H1 (cell line): ENCODE data around the gene AMPH. TPM values are rescaled to one million over a fixed set of nuclear protein-coding genes. Genes with fewer than 3 reads are reported as not detected.

Source experiments
- CTCF ChIA-PET: fragments of 300-600 bp; sonication (Branson Sonifier 250); formaldehyde crosslinking; loops from one replicate; lab custom pipeline; 2021; ENCODE audit not compliant: partially characterized antibody; lab: Charles Lee
- POLR2A ChIA-PET: fragments of 300-600 bp; sonication (Branson Sonifier 250); formaldehyde crosslinking; loops from one replicate; lab custom pipeline; 2021; ENCODE audit warnings: inconsistent platforms; ENCODE audit not compliant: partially characterized antibody; lab: Charles Lee
- DNase-seq, 2 experiments: peaks; one replicate each; pipeline versions ENCODE4 v3.0.0 to v3.0.0-alpha.2; 2010 to 2022; ENCODE audit warnings: low spot score in 2 of 2, low read depth in 1 of 2, mixed read lengths in 1 of 2
- FAIRE-seq: peaks from 2 replicates; lab custom pipeline; 2011; peaks lifted over from hg19 to GRCh38; lab: Jason Lieb, UNC
- H2AFZ ChIP-seq: 2 replicates; pipeline ENCODE4 v1.8.1; 2012; ENCODE audit warnings: low read length, inconsistent platforms
- H2AK5ac ChIP-seq: 2 replicates; pipeline ENCODE4 v1.6.1; 2013; ENCODE audit warnings: low read depth, low read length
- H2BK120ac ChIP-seq: replicated peaks from 2 replicates; pipeline ENCODE3; 2013; ENCODE audit warnings: low read depth, low read length, inconsistent platforms
- H2BK12ac ChIP-seq: 2 replicates; pipeline ENCODE4 v1.6.1; 2013; ENCODE audit warnings: low read depth, low read length
- H2BK15ac ChIP-seq: 2 replicates; pipeline ENCODE4 v1.6.1; 2013; ENCODE audit warnings: low read length
- H2BK20ac ChIP-seq: 2 replicates; pipeline ENCODE4 v1.6.1; 2013; ENCODE audit warnings: low read length
- H2BK5ac ChIP-seq: 2 replicates; pipeline ENCODE4 v1.6.1; 2013; ENCODE audit warnings: low read depth, low read length
- H3K14ac ChIP-seq: 2 replicates; pipeline ENCODE4 v1.6.1; 2013; ENCODE audit warnings: inconsistent platforms; ENCODE audit not compliant: insufficient read length
- H3K18ac ChIP-seq: 2 replicates; pipeline ENCODE4 v1.6.1; 2013; ENCODE audit warnings: low read length; ENCODE audit errors: extremely low read depth
- H3K23ac ChIP-seq: 2 replicates; pipeline ENCODE4 v1.6.1; 2013; ENCODE audit warnings: inconsistent platforms; ENCODE audit not compliant: insufficient read length
- H3K23me2 ChIP-seq: 2 replicates; pipeline ENCODE4 v1.6.1; 2013; ENCODE audit warnings: low read depth, low read length
- H3K27ac ChIP-seq: 2 replicates; pipeline ENCODE4 v1.6.1; 2011; ENCODE audit warnings: low read depth, low read length, inconsistent platforms
- H3K27me3 ChIP-seq, 4 experiments: replicated peaks in 1 of 4; 1 replicate in 1 of 4; 2 replicates in 3 of 4; pipeline versions ENCODE4 v1.6.1 to v1.8.1; 2011 to 2013; ENCODE audit warnings: low read length in 3 of 4, mild to moderate bottlenecking in 3 of 4, inconsistent platforms in 2 of 4, mixed read lengths in 2 of 4, moderate library complexity in 1 of 4; ENCODE audit not compliant: control insufficient read depth in 3 of 4, insufficient read depth in 3 of 4; ENCODE audit errors: extremely low read depth in 1 of 4
- H3K36me3 ChIP-seq, 4 experiments: 2 replicates each; pipeline versions ENCODE4 v1.6.1 to v1.8.1; 2011 to 2013; ENCODE audit warnings: mild to moderate bottlenecking in 4 of 4, low read length in 3 of 4, moderate library complexity in 2 of 4, control low read depth in 1 of 4, inconsistent platforms in 1 of 4; ENCODE audit not compliant: insufficient read depth in 4 of 4, control insufficient read depth in 2 of 4
- H3K4ac ChIP-seq: replicated peaks from 2 replicates; pipeline ENCODE3; 2013; ENCODE audit warnings: low read length, low read depth, mixed read lengths, inconsistent platforms; ENCODE audit not compliant: insufficient read length
- H3K4me1 ChIP-seq, 4 experiments: replicated peaks in 1 of 4; 1 replicate in 1 of 4; 2 replicates in 3 of 4; pipeline versions ENCODE4 v1.6.1 to v1.8.1; 2011 to 2013; ENCODE audit warnings: low read length in 3 of 4, inconsistent platforms in 2 of 4, mixed read lengths in 1 of 4; ENCODE audit not compliant: insufficient read depth in 4 of 4, control insufficient read depth in 3 of 4
- H3K4me2 ChIP-seq, 2 experiments: 2 replicates each; pipeline versions ENCODE4 v1.6.1 to v1.8.1; 2011 to 2013; ENCODE audit warnings: low read depth in 2 of 2, low read length in 2 of 2, control low read depth in 1 of 2, inconsistent platforms in 1 of 2, mild to moderate bottlenecking in 1 of 2; ENCODE audit not compliant: insufficient read depth in 1 of 2
- H3K4me3 ChIP-seq, 4 experiments: fragments of 200-600, 300-600 bp in 1 of 4; sonication (generic), shearing (Covaris generic), sonication (Bioruptor Twin) in 1 of 4; 2 replicates each; pipeline versions ENCODE4 v1.5.1 to v1.8.1; 2011 to 2016; ENCODE audit warnings: low read length in 4 of 4, low read depth in 3 of 4, control low read depth in 2 of 4, inconsistent platforms in 2 of 4, mild to moderate bottlenecking in 2 of 4, mixed read lengths in 1 of 4, moderate library complexity in 1 of 4; ENCODE audit not compliant: insufficient read depth in 2 of 4; ENCODE audit errors: extremely low read depth in 1 of 4
- H3K56ac ChIP-seq: replicated peaks from 2 replicates; pipeline ENCODE3; 2013; ENCODE audit warnings: low read depth, mild to moderate bottlenecking, mixed read lengths, low read length, inconsistent platforms; ENCODE audit not compliant: insufficient read length
- H3K79me1 ChIP-seq: 2 replicates; pipeline ENCODE4 v1.6.1; 2013; ENCODE audit warnings: low read depth, low read length, control low read depth
- H3K79me2 ChIP-seq, 2 experiments: 2 replicates each; pipeline versions ENCODE4 v1.6.1 to v1.8.1; 2012 to 2013; ENCODE audit warnings: low read length in 2 of 2, mild to moderate bottlenecking in 2 of 2, inconsistent platforms in 1 of 2; ENCODE audit not compliant: insufficient read depth in 2 of 2, control insufficient read depth in 1 of 2
- H3K9ac ChIP-seq, 4 experiments: replicated peaks in 1 of 4; 1 replicate in 1 of 4; 2 replicates in 3 of 4; pipeline versions ENCODE4 v1.6.1 to v1.8.1; 2011 to 2013; ENCODE audit warnings: low read depth in 3 of 4, low read length in 3 of 4, control low read depth in 2 of 4, mild to moderate bottlenecking in 2 of 4, moderate library complexity in 2 of 4, inconsistent platforms in 1 of 4; ENCODE audit errors: extremely low read depth in 1 of 4
- H3K9me3 ChIP-seq, 2 experiments: 2 replicates each; pipeline versions ENCODE4 v1.6.1 to v1.8.1; 2012 to 2013; ENCODE audit warnings: mild to moderate bottlenecking in 2 of 2, moderate library complexity in 2 of 2, control low read depth in 1 of 2, inconsistent platforms in 1 of 2, low read depth in 1 of 2, low read length in 1 of 2, mixed read lengths in 1 of 2; ENCODE audit not compliant: insufficient read depth in 2 of 2
- H4K20me1 ChIP-seq, 2 experiments: replicated peaks in 1 of 2; 2 replicates each; pipeline versions ENCODE3 to v1.8.1; 2011 to 2013; ENCODE audit warnings: inconsistent platforms in 2 of 2, low read length in 2 of 2, mild to moderate bottlenecking in 1 of 2; ENCODE audit not compliant: insufficient read depth in 2 of 2, control insufficient read depth in 1 of 2
- H4K5ac ChIP-seq: 2 replicates; pipeline ENCODE4 v1.6.1; 2013; ENCODE audit warnings: low read length, low read depth, mixed read lengths, inconsistent platforms; ENCODE audit not compliant: insufficient read length
- H4K8ac ChIP-seq: 2 replicates; pipeline ENCODE4 v1.8.0; 2013; ENCODE audit warnings: mild to moderate bottlenecking, moderate library complexity, low read length, inconsistent platforms; ENCODE audit not compliant: insufficient read depth; ENCODE audit errors: extremely low read depth
- H4K91ac ChIP-seq: replicated peaks from 2 replicates; pipeline ENCODE3; 2013; ENCODE audit warnings: low read length, mixed read lengths, inconsistent platforms; ENCODE audit not compliant: insufficient read length
- BACH1 ChIP-seq: IDR thresholded peaks from 2 replicates; pipeline ENCODE4 v1.6.1; 2012; ENCODE audit warnings: low read length, improper control_type of control experiment
- BCL11A ChIP-seq, 2 experiments: IDR thresholded peaks; one replicate each; pipeline ENCODE4 v1.6.1; 2011; ENCODE audit warnings: low read depth in 2 of 2, low read length in 2 of 2, mild to moderate bottlenecking in 2 of 2
- EGR1 ChIP-seq: IDR thresholded peaks from 2 replicates; pipeline ENCODE4 v1.6.1; 2011; ENCODE audit warnings: low read depth, low read length, borderline replicate concordance
- EZH2 ChIP-seq: fragments of 200-600 bp; sonication (generic); IDR thresholded peaks from 2 replicates; pipeline ENCODE4 v1.7.1; 2012; ENCODE audit warnings: low read depth, mild to moderate bottlenecking, moderate library complexity, low read length, inconsistent platforms; ENCODE audit not compliant: severe bottlenecking
- KDM4A ChIP-seq: IDR thresholded peaks from one replicate; pipeline ENCODE4 v1.7.1; 2012; ENCODE audit warnings: low read depth, mild to moderate bottlenecking, moderate library complexity, low read length, inconsistent platforms; ENCODE audit not compliant: severe bottlenecking
- SIX5 ChIP-seq: IDR thresholded peaks from 2 replicates; pipeline ENCODE4 v1.6.1; 2011; ENCODE audit warnings: mild to moderate bottlenecking, low read depth, low read length
- SP1 ChIP-seq: IDR thresholded peaks from 2 replicates; pipeline ENCODE4 v1.6.1; 2011; ENCODE audit warnings: low read depth, low read length
- SRF ChIP-seq: IDR thresholded peaks from 2 replicates; pipeline ENCODE4 v1.6.1; 2011; ENCODE audit warnings: mild to moderate bottlenecking, low read depth, low read length, moderate library complexity
- TAF1 ChIP-seq: IDR thresholded peaks from 2 replicates; pipeline ENCODE4 v1.6.1; 2011; ENCODE audit warnings: mild to moderate bottlenecking, low read depth, low read length
- TCF12 ChIP-seq: IDR thresholded peaks from 2 replicates; pipeline ENCODE4 v1.6.1; 2011; ENCODE audit warnings: low read depth, mild to moderate bottlenecking, low read length
- ZNF274 ChIP-seq: IDR thresholded peaks from 2 replicates; pipeline ENCODE4 v1.7.0; 2012; ENCODE audit warnings: low read length, borderline replicate concordance; ENCODE audit errors: extremely low read depth
- WGBS, 2 experiments: shearing (Covaris generic) in 1 of 2; methylation state at CpG; one replicate each; pipeline versions ENCODE4 v1.1.6 to v1.1.7; 2013 to 2015; ENCODE audit warnings: low lambda C conversion rate in 2 of 2, mixed read lengths in 2 of 2, inconsistent platforms in 1 of 2, low coverage in 1 of 2, missing lambda C conversion rate in 1 of 2; ENCODE audit not compliant: insufficient replicate concordance in 2 of 2, insufficient coverage in 1 of 2, insufficient read length in 1 of 2; ENCODE audit errors: extremely low coverage in 1 of 2, missing lambda C conversion rate in 1 of 2; 5-methylcytosine and 5-hydroxymethylcytosine counted together
- polyA plus RNA-seq, 7 experiments: library from polyadenylated mRNA; depleted of rRNA in 3 of 7; stranded (reverse) in 5 of 7; unstranded in 2 of 7; fragments of >200 nt in 5 of 7; fragments of 200-250 nt in 2 of 7; gene quantifications; 1 replicate in 5 of 7; 2 replicates in 1 of 7; 4 replicates in 1 of 7; pipeline versions ENCODE4 v1.2.1 to v1.2.3, GENCODE V29; 2011 to 2013; ENCODE audit warnings: missing spikeins in 2 of 7, mixed read lengths in 2 of 7
- total RNA-seq: library from RNA; stranded (reverse); fragmentation: NEBNext Ultra II Directional; extraction: Animal tissue kit (Norgen Biotek cat#: 25700); gene quantifications from 2 replicates; pipeline ENCODE4 v1.2.1, GENCODE V29; 2021
- TF ChIP-seq, protein P1 (sequence below): IDR thresholded peaks from 2 replicates; pipeline ENCODE4 v1.6.1; 2011; ENCODE audit warnings: low read depth, mild to moderate bottlenecking, low read length; ENCODE audit not compliant: insufficient read depth

The AMPH gene
- total and polyA plus RNA-seq, 2 of the 8 experiments (the other 6 are each of a cell fraction or from before 2014, with no cell fraction given) = 7.3 to 12.2 TPM

DNA sequence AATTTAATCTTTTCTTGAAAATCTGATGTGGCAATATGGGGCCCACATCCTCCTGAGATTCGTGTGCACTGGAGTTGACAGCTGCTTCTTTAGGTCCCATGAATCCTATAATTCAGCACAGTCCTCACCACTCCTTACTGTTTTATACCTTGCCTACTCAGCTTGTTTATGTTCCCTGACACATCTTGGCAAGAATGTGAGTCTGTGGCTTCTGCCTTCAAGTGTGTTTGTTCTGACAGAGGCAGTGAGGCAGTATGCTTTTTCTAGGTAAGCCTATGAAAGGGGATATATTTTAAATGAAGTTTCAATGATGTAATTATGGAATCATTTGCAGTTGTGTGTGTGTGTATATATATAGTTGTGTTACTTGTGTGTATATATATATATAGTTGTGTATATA lies 106.4 kb downstream of the AMPH start:
- H3K27ac ChIP-seq = no peak overlapping the region
- H3K9ac ChIP-seq = no peak overlapping the region
- no peaks in the 10 kb centered on the region for H3K27me3 ChIP-seq
- DNase-seq (no peak), FAIRE-seq (no peak)
- CTCF ChIA-PET = interaction anchor here (1.4 kb wide), 1 partner anchor 9 kb away, joined by 4 read pairs; no protein-coding TSS in a partner anchor
- H3K4me3 ChIP-seq = no peak overlapping the region
- 82% methylated on average over 1 of the region's 1 CpG; no CpG with 5 or more reads in 1 of the 2 experiments for WGBS, 2 experiments
- H3K79me2 ChIP-seq = no peaks in the 10 kb centered on the region
- no peak overlapping the region for H3K4ac ChIP-seq
- H3K36me3 ChIP-seq = no peaks in the 10 kb centered on the region
- H2AFZ ChIP-seq = no peak overlapping the region
- no peak overlapping the region for H2BK12ac ChIP-seq
- H3K14ac ChIP-seq = no peak overlapping the region
- H3K23me2 ChIP-seq = no peaks in the 10 kb centered on the region; the same call in 1 of the 2 replicates
- no peak overlapping the region for H3K4me2 ChIP-seq
- H3K9me3 ChIP-seq = no peaks in the 10 kb centered on the region
- H2BK120ac ChIP-seq = no peak overlapping the region
- H4K5ac ChIP-seq = no peak overlapping the region
- H2BK15ac ChIP-seq = no peak overlapping the region
- no peak overlapping the region for H4K8ac ChIP-seq
- POLR2A ChIA-PET = no interaction called here
- H3K4me1 ChIP-seq = no peaks in the 10 kb centered on the region
- H3K79me1 ChIP-seq = no peaks in the 10 kb centered on the region
- H4K91ac ChIP-seq = no peak overlapping the region
- no peak overlapping the region for H3K56ac ChIP-seq
- H2BK20ac ChIP-seq = no peak overlapping the region
- no peak overlapping the region for H3K23ac ChIP-seq
- H3K18ac ChIP-seq = no peak overlapping the region
- H2BK5ac ChIP-seq = no peak overlapping the region
- no peak overlapping the region for H2AK5ac ChIP-seq
- no peaks in the 10 kb centered on the region for H4K20me1 ChIP-seq
- no peak for TF ChIP-seq BCL11A (IDR thresholded peaks at IDR 0.05; ENCODE audit: low read depth in 2 of 2, low read length in 2 of 2)
- TF ChIP-seq BACH1 = no peak
- TF ChIP-seq ZNF274 = no peak
- TF ChIP-seq, protein P1, sequence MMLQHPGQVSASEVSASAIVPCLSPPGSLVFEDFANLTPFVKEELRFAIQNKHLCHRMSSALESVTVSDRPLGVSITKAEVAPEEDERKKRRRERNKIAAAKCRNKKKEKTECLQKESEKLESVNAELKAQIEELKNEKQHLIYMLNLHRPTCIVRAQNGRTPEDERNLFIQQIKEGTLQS = no peak
- no peak for TF ChIP-seq TAF1
- TF ChIP-seq KDM4A = no peak
- no peak for TF ChIP-seq TCF12
- no peak for TF ChIP-seq EGR1
- no peak for TF ChIP-seq EZH2
- no peak for TF ChIP-seq SRF
- TF ChIP-seq SIX5 = no peak
- no peak for TF ChIP-seq SP1
